Ovary (tissue), 3 donors: ENCODE data around the gene AKAP3.

ENCODE experiments used
- CTCF ChIP-seq, 3 donors: fragments of 450-650 bp in 2 of 3; fragments of 200-600 bp in 1 of 3; IDR thresholded peaks; one replicate each; pipeline versions ENCODE4 v1.5.1 to v1.8.0; 2016 to 2022; ENCODE audit warnings: antibody characterized with exemption in 3 of 3, mild to moderate bottlenecking in 1 of 3
- EP300 ChIP-seq: sonication (generic); formaldehyde crosslinking; IDR thresholded peaks from one replicate; pipeline ENCODE4 v1.6.1; 2017; ENCODE audit warnings: antibody characterized with exemption
- POLR2A ChIP-seq: fragments of 450-650 bp; IDR thresholded peaks from one replicate; pipeline ENCODE4 v1.6.1; 2017; ENCODE audit warnings: antibody characterized with exemption, mild to moderate bottlenecking, moderate library complexity
- donor health status: DM: no; HTN: no; CAD: no.

- TF ChIP-seq CTCF (IDR thresholded peaks at IDR 0.05) (no peak), POLR2A (no peak), EP300 (no peak)
Observed at GRCh38 chr12:4572680-4573079, 76.2 kb downstream of the AKAP3 start.
